GM12873 (cell line): Measurements from ENCODE around the gene ZFPM1.

ENCODE experiments used
- TF ChIP-seq, protein P1 (sequence below): IDR thresholded peaks from 2 replicates; pipeline ENCODE4 v1.5.1; 2012; ENCODE audit warnings: low read depth, mild to moderate bottlenecking, moderate library complexity, low read length, control low read depth; ENCODE audit not compliant: insufficient read depth; ENCODE audit errors: missing control alignments

The ZFPM1 gene

DNA sequence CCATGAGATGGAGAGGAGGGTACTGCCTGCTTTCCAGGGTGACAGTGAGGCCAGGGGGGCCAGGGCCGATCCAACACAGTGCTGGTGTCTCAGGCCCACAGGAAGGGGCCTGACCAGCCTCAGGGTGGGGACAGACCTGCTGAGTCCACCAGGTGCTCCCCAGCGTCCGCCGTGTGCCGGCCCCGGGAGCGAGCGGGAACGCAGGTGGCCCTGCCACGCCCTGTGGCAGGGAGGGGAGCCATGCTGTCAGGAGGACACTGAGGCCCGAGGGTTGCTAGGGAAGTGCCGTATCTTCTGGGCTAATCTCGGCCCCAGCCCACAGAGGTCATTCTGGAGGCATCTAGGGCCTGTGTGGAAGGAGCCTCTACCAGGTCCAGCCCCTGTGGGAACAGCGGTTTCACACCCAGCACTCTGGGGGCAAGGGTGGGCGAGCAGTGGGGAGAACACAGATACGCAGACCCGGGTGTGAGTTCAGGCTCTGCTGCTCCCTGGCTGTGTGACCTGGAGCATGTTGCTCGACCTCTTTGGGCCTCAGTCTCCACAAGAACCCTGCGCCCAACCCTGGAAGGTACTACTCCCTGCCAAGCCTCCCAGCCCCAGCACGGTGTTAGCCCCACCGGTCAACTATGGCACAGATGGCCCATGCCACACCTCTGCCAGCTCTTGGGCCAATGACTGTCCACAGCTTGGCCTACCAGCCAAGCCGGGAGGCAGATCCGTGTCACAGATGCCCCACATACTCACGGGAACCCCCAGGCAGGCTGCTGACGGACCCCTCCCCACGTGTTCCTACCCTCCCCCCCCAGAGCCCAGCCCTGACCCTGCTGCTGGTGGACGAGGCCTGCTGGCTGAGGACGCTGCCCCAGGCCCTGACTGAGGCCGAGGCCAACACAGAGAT is 73.2 kb downstream of the ZFPM1 start:
- TF ChIP-seq, protein P1, sequence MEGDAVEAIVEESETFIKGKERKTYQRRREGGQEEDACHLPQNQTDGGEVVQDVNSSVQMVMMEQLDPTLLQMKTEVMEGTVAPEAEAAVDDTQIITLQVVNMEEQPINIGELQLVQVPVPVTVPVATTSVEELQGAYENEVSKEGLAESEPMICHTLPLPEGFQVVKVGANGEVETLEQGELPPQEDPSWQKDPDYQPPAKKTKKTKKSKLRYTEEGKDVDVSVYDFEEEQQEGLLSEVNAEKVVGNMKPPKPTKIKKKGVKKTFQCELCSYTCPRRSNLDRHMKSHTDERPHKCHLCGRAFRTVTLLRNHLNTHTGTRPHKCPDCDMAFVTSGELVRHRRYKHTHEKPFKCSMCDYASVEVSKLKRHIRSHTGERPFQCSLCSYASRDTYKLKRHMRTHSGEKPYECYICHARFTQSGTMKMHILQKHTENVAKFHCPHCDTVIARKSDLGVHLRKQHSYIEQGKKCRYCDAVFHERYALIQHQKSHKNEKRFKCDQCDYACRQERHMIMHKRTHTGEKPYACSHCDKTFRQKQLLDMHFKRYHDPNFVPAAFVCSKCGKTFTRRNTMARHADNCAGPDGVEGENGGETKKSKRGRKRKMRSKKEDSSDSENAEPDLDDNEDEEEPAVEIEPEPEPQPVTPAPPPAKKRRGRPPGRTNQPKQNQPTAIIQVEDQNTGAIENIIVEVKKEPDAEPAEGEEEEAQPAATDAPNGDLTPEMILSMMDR, result no peak

DNA sequence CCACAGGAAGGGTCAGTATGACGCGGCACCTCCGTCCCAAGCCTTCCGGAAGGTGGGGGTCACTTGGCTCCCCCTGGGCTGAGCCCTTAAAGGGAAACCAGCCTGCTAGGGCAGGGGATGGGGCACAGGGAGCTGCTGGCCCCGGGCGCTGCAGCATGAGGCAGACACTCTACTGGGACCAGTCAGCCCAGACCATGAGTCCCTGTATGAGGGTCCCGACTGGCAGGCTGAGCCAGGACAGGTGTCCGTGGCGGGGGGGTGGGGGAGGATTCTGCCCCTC is 73.8 kb downstream of the ZFPM1 start:
- TF ChIP-seq, protein P1, result no peak

DNA sequence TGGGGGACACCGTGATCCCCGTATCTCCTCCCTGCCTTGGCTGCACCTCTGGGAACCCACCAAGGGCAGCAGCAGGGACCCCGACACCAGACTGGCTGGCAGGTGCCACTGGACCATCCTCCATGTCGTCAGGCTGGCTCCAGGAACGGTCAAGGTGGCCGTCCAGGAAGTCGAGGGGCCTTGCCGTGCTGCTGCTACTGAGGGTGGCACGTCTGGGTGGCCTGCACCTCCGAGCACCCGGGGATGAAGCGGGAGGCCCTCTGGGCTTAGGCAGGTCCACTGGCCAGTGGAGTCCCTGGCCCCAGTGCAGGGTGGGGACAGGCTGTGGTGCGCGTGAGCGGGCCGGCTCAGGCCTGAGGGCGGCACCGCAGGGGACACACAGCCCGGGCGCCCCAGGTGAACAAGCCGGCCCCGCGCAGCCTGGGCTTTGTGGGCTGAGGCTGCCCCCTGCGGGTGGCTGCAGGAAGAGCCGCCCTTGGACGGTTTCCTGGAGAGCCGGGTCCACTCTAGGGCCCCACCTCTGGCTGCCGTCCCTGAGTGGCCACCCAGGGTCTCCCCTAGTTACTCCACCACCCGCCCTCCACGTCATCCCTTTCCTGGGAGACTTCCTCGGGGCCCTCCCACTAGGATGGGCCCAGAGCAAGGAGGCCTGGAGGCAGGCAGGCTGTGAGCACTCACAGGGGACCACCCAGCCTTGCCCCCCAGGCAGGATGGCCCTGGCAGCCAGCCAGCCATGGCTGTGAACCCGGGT is 74.3 kb downstream of the ZFPM1 start:
- TF ChIP-seq, protein P1, result peak; percentile 90

DNA sequence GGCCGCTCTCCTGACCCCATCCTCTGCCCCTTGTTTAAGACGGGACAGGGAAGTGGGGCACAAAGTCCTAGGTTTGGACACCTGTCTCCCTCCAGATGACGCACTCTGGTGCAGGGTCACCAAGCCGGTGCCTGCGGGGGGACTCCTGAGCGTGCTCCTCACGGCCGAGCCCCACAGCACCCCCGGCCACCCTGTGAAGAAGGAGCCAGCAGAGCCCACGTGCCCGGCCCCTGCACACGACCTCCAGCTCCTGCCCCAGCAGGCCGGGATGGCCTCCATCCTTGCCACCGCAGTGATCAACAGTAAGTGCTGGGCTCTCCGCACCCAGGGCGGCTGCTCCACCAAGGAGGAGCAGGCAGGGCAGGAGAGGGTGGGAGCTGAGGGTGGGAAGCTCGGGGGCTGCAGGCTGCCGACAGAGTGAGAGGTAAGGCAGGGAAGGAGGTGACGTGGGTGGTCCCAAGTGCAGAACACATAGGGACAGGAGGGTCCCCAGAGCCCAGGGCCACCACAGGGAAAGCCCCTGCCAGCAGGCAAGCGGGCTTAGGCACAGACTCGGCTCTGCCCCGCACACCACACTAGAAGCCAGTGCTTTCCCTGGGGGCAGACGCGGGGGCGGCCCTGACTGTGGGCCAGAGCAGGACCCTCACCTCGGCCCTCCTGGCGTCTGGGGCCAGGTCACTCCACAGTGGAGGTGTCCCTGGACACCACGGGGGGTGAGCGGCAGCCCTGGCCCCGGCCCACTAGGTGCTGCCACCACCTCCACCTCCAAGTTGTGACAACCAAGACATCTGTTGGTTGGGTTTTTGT is 75.1 kb downstream of the ZFPM1 start:
- TF ChIP-seq, protein P1, result no peak

DNA sequence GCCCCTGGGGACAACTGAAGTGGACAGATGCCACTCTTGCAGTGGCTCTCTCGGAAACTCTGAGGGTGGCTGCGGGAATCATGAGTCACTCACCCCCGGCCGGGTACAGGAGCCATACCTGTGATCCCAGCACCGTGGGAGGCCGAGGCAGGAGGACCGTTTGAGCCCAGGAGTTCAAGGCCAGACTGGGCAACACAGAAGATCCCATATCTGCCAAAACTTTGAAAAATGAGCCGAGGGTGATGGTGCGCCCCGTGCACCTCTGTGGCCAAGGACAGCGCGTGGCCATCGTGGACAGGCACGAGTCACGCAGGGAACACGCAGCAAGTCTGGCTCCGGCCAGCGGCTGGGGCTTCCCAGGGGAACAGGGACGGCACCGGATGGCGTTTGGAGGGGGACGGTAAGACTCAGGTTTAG is 75.8 kb downstream of the ZFPM1 start:
- TF ChIP-seq, protein P1, result no peak

DNA sequence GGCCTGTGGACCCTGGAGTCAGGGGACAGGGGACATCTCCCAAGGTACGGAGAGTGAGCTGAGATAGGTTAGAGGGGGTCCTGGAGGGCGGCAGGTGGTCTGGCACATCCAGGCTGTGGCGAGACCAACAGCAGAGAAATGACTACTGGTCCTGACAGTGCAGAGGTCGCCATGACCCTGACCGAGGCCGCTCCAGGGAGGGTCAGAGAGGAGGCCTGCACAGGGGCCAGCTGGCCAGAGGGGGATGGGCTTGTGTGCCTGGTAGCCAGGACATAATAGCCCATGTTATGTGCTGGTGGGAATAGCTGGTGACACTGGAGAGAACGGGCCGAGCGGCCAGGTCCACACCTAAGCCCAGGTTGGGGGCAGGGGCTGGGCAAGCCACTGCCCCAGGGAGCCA is 76.5 kb downstream of the ZFPM1 start:
- TF ChIP-seq, protein P1, result no peak
